Suppressor macrophage (primary cell): ENCODE measurements around the gene NLRP5.
"Not testable (repeated sequence)": the region's sequence is repeated elsewhere in the genome, so short reads cannot be mapped to it uniquely, and the experiment has no call there.

Source experiments
- DNase-seq, 4 experiments: peaks; one replicate each; pipeline ENCODE4 v3.0.0-alpha.2; 2020 to 2022

Gene NLRP5

DNA sequence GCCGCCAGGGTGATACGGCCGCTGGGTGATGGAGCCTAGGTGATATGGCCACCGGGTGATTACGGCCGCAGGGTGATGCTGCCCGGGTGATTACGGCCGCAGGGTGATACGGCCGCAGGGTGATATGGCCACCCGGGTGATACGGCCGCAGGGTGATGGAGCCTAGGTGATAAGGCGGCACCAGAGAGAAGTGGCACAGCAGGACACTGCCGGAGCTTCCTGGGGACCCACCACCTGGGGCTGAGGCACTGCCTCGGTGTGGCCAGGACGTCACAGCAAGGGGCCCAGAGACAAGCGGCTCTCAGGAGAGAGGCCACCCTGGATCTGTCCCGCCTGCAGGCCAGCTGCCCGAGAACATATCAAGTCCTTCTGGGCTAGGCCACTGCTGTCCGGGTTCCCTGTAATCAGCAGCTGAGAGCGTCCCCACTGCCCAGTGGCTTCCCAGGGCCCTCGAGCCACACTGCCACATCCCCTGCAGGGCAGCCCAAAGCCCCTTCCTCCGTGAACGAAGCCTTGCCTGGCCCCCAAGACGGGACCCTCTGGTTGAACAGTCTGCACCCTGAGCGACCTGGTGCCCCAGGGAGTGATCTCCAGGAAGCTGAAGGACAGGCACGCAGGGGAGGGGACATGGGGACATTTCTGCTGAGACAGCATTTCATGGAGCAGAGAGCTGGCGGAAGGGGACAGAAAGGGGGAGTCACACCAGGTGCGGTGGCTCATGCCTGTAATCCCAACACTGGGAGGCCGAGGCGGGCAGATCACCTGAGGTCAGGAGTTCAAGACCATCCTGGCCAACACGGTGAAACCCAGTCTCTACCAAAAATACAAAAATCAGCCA lies 112.4 kb downstream of the NLRP5 start:
- no peak for DNase-seq

DNA sequence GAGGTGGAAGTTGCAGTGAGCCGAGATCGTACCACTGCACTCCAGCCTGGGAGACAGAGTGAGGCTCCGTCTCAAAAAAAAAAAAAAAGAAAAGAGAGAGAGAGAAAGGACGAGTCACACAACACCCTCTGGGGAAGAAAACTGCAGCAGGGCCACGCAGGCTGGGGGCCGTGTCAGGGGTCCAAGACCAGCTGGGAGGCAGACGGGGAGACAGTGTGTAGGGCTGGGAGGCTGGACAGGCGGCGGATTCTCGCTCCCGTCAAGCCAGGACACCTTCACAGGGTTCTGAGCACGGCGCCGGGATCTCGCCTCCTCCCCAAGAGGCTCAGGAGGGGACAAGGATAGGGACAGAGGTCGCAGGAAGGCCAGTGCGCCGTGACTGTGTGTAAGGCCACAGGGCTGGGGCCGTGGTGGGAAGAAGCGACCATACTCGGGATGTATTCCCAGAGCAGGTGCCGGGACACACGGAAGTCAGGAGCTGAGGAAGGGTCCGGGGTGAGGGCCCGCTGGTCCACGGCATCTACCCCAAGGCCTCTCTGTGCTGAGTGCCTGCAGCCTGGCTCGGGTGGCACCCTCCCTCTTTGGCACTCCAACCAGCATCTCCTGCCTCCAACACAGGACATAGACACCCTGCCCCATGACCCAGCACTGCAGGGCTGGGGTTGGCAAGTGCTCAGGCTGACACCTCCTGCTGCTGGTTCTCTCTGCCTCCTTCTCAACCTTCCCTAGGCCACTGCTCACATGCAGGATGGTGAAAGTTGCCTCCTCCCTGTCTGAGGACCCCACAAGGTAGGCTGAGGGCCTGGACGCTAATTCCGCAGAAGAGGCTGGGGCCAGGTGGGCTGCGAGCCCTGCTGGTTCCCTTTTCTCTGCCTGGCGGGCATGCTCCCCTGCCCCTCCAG lies 113.3 kb downstream of the NLRP5 start:
- DNase-seq: no peak

DNA sequence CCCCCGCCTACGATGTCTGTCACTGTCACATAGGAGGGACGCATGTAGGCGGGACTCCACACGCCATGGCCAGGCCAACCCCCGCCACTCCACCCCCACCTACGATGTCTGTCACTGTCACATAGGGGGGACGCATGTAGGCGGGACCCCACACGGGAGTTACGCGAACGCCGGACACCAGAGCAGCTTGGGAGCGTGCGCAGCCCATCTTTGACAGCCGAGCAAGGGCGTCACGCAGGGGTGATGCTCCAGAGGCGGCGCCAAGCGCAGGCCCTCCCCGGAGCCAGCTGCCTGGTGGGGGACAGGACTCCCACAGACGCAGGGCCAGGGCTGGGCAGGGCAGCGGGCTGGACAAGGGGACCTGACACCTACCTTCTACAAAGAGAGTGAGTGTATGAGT lies 114.5 kb downstream of the NLRP5 start:
- no peak for DNase-seq

DNA sequence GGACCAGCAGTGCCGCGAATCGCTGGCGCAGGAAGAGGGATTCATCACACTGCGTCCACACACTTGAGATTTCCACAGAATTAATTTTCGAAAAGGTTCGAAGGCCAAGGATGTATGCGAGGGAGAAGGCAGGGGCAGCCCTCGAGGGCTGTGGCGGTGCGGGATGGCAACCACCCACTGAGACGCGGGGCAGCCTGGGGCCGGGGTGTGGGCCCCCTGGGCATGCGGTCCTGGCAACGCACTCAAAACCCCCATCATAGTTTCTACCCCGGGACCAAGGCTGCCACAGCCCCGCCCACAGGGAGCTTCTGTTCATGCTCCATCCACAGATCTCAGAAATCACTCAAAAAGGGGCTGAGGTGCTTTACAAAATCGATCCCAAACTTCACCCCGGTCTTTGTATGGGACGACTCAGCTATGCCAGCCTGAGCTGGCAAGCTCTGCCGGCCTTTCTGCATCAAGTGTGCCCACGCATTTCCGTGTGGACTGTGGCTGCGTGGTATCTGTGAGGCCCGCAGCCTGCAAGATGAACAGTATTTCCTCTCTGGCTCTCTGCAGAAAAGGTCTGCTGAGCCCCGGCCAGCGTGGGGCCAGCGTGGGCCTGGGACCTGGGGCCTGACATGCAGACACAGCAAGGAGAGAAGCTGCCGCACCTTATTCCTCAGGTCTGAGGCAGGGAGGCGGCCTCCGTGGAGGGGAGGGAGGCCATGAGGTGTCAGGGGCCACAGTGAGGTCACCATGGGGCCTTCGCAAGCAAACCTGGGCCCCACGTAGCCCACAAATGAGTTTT lies 115.4 kb downstream of the NLRP5 start:
- DNase-seq: peak in 3 of 4 experiments; percentile 61 to 64 (median 63)

DNA sequence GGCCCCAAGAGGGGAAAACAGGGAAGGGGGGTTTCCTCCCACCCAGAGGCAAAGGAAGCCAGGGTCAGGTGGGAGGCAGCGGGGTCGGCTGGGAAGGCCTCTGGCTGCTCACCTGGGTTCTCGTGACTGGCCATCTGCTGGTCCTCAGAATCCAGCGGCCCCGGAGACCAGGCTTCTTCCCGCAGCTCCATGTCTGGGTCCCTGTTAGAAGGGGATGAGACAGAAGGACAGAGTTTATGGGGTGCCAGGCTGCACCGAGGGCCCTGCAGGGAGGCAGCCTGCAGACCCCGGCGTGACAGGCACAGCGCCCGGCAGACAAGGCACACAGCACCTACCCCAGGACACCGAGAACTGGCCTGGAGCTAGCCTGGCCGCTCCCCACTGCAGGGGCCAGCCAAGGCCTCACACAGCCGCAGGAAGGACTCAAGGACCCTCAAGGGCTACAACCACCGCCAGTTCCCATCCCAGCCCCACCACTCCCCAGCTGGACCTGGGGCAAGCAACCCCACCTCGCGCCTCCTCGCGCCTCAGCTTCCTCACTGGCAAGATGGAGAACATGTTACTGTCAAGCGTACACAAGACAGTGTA lies 116.5 kb downstream of the NLRP5 start:
- DNase-seq: no peak

DNA sequence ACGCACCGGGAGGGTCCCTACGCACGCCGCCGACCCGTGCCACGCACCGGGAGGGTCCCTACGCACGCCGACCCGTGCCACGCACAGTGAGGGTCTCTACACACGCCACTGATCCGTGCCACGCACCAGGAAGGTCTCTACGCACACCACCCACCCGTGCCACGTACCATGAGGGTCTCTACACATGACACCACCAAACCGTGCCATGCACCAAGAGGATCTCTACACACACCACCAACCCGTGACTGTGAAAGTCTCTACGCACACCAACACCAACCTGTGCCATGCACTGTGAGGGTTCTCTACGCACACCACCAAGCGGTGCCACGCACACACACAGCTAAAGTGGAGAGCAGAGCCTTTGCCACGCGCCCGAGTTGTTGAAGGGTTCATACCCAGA lies 117.8 kb downstream of the NLRP5 start:
- DNase-seq: no peak

DNA sequence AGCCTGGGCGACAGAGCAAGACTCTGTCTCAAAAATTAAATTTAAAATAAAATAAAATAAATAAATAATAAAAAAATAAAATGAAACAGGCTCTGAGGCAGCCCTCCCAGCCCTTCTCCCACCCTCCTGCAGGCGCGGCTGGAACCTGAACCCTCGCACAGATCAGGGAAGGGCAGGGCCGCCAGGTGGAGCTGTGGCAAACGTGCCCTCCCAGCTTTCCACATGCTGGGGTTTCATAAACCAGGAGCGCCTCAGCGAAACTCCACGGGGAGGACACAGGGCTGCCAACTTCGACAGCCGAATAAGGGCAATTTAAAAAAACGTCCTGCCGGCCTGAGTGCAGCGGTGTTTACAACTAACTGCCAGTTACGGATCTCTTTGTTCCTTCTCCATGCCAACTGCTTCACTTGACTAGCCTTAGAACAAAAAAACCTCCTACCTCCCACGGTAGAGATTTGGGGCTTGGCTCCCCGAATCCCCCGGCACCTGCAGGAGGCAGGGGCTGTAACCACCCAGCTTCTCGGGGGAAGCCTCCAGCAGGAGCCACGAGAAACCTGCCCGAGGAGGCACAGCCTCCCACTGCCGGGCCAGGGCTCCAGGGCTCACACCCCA lies 118.6 kb downstream of the NLRP5 start:
- peak; percentile 60 to 87 (median 78) for DNase-seq

DNA sequence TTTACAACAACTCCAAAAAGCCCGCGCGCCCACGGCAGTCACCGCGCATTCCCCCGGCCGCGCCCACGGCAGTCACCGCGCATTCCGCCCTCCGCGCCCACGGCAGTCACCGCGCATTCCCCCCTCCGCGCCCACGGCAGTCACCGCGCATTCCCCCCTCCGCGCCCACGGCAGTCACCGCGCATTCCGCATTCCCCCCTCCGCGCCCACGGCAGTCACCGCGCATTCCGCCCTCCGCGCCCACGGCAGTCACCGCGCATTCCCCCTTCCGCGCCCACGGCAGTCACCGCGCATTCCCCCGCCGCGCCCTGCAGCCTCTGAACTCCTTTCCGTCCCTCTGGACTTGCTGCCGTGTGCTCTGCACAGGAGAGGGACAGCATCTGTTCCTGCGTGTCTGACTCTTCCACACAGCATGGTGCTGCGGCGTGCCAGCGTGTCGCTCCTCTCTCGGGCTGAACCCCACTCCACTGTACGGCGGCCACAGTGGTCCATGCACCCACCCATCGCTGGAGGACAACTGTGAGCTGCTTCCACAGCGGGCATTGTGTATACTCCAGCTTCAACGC lies 119.3 kb downstream of the NLRP5 start:
- not testable (repeated sequence) for DNase-seq

DNA sequence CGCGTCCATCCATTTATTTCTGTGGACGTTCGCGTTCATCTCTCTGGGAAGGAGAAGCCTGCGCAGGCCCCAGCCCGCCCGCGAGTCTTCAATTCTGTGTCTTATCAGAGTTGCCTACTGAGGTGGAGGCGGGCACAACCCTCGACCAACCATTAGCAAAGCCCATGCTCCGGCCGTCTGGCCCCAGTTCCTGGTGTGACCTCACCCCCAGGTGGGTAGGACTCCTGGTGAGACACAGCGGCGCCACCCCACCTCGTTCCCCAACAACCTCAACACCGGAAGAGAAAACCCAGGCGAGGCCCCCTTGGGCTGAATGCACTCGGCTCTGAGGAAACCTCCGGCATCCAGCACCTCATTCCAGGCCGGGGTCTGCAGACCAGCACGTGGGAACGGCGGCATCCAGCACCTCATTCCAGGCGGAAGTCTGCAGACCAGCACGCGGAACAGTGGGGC lies 119.8 kb downstream of the NLRP5 start:
- DNase-seq: no peak

DNA sequence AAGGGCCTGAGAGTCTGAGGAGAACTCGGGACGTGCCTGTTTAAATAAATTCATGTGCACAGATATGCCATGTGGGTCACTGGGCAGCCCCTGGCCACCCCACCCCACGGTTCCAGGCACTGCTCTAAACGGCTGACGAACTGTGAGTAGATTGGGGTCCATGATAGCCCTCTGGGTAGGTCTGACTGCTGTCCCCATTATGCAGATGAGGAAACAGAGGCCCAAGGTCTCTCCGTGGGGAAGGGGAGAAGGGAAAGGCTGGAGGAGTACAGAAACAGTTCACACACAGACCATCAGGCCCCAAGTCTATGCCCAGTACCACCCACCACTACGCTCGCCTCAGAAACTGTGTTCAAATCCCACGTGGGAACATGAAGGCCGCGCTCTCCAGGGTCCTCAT lies 120.4 kb downstream of the NLRP5 start:
- no peak for DNase-seq

DNA sequence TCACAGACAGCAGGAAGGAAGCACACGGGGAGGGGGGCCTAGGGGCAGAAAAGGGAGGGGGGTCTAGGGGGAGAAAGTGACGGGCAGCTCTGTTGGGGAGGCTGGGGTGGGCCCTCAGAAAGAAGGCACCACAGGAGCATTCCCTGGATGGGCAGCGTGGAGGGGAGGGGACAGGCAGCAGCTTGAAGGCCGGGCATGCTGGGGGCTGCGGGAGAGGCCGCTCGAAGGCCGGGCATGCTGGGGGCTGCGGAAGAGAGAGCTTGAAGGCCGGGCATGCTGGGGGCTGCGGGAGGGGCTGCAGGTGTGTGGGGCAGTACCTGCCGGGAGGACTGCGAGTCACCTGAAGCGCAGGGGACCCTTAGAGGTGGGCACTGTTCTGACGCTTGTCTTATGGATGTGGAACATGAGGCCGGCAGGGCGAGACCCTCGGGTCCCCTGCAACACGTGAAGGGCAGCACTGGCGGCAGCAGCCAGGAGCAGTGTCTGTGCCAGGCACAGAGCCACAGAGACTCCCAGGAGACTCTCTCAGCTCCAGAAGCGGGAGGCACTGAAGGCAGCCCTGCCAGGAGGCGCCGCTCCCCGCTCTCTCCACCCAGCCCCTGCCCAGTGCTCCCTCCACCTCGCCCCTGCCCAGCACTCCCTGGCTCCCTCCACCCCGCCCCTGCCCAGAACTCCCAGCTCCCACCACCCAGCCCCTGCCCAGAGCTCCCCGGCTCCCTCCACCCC lies 121.2 kb downstream of the NLRP5 start:
- no peak for DNase-seq

DNA sequence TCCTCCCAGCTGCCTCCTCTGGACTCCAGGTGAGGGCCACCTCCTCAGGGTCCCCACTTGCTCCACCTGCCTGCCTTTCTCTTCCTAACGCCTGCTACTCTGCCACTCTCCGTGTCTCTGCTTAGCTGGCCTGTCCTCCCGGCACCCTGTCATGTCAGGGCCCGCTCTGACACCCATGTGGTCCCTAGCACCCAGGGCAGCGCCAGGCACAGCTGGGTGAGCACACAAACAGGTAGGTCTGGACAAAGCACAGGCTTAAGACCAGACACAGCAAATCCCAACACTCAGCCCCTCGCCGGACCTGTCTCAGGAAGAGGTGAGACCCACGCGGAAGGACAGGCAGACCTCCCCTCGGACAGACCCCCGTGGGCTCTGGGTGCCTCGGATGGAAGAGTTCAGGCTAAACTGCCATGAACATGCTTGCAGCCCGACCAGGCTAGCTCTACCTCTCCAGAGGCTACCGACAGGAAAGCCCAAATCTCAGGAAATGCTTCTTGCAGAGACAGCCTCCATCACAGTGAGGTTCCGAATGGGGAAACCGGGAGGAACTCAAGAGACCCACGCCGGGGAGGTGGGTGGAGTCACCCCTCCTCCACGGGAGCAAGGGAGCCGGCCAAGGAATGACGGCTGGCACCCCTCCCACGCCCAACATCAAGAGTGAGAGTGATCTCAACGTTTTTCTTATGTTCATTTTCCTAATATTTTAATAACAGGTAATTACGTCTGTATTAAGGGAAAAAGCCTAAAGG lies 122.0 kb downstream of the NLRP5 start:
- peak; percentile 49 to 81 (median 67) for DNase-seq

DNA sequence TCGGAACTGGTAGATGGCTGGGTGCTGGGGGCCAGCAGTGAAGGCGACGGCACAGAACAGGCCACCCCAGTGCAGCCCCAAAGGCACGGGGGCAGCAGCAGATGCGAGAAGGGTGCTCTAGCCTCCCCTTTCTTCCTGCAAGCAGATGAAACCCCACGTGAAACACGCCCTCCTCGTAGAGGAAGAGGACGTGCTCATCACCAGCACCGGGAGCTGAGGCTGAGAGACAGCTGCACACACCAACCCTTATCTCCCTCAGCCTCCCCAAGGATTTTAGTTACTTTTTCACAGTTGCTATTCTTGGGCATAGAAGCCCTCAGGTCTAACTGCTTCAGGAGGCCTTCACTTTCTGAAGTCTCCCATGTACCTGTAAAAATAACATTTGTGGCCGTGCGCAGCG lies 122.7 kb downstream of the NLRP5 start:
- DNase-seq: peak; percentile 36 to 57 (median 50)

DNA sequence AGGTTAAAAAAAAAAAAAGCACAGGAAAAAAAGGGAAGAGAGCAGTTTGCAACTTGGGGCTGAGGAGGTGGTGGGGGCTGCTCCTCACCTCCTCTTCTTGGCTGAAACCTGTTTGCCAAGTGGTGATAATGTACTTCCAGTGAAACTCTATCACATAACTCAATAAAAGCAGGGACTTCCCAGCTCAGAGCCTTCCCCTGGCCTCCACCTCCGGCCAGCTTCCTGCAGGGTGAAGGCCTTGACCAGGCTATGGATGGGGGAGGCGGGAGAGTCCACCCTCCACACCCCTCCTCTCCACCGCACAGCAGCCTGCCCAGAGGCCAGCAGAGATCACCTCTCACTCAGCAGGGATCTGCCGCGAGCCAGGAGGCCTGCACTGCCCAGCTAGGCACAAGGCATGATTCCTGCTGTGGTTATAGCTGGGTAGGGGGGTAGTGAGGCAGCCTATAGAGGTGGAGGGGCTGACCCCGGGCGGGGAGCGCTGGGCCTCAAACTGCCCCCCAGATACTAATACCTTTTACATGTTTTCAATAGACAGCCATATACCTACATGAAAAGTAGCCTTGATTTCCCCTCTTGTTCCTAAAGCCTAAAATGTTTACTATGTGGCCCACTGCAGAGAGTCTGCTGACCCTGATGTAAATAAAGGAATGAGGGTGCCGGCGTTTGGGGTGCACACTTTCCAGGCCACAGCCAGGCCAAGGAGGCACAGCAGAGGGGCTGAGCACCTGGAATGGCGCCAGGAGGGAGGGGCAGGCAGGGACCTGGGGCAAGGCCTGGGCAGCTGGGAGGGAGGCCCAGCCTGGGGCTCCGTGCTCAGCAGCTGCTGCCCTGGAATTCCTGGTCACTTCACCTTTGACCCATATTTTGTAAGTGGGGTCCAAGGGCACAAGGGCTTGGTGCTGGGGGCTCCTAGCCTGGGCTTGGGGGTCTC lies 124.2 kb downstream of the NLRP5 start:
- DNase-seq: peak; percentile 30 to 73 (median 58)
